K562 (cell line): Measurements from ENCODE around the gene HMGB1. TPM values are rescaled to one million over a fixed set of nuclear protein-coding genes. Genes with fewer than 3 reads are reported as not detected.

ENCODE experiments used
- ATAC-seq: fragments of 200-7000 bp; cut with Tn5 transposase; 3 replicates; pipeline ENCODE4 v1.9.1; 2020; ENCODE audit warnings: moderate library complexity
- BruUV-seq: library from RNA; stranded (reverse); fragments of 400-500 nt; replicated peaks from 2 replicates; lab custom pipeline; 2021; lab: Mats Ljungman, UMichigan
- CTCF ChIA-PET: fragments of 300-600 bp; formaldehyde crosslinking; extraction: SDS; loops from one replicate; lab custom pipeline; 2021; ENCODE audit warnings: low intra/inter-chr PET ratio; lab: Yijun Ruan, JAX
- POLR2A ChIA-PET: fragments of 300-600, 350-650 bp; sonication (Branson Sonifier 250); formaldehyde crosslinking; extraction: SDS; loops from one replicate; lab custom pipeline; 2021; ENCODE audit warnings: antibody characterized with exemption, inconsistent platforms; lab: Yijun Ruan, JAX
- DNase-seq, 4 experiments: peaks; one replicate each; pipeline versions ENCODE4 v3.0.0 to v3.0.0-alpha.2; 2011 to 2018; ENCODE audit warnings: low spot score in 3 of 4, mixed read lengths in 3 of 4; ENCODE audit errors: extremely low read depth in 1 of 4
- FAIRE-seq: peaks from 2 replicates; lab custom pipeline; 2011; peaks lifted over from hg19 to GRCh38; lab: Jason Lieb, UNC
- H2AFZ ChIP-seq: 2 replicates; pipeline ENCODE4 v1.6.0; 2011; ENCODE audit warnings: low read depth, low read length, control low read depth, inconsistent platforms
- H3K27ac ChIP-seq: fragments of 200-600 bp; 3 replicates; pipeline ENCODE4 v1.8.0; 2011; ENCODE audit warnings: low read depth, mild to moderate bottlenecking, control low read depth, inconsistent platforms, low read length, moderate library complexity, mixed read lengths; ENCODE audit errors: extremely low read depth
- H3K27me3 ChIP-seq, 2 experiments: fragments of 300-600 bp in 1 of 2; 2 replicates in 1 of 2; 3 replicates in 1 of 2; pipeline versions ENCODE4 v1.6.0 to v1.8.0; 2011; ENCODE audit warnings: inconsistent platforms in 2 of 2, low read length in 2 of 2, mild to moderate bottlenecking in 1 of 2, mixed read lengths in 1 of 2, moderate library complexity in 1 of 2; ENCODE audit not compliant: control insufficient read depth in 2 of 2, insufficient read depth in 2 of 2
- H3K36me3 ChIP-seq: fragments of 300-600 bp; 3 replicates; pipeline ENCODE4 v1.8.0; 2011; ENCODE audit warnings: mild to moderate bottlenecking, low read length, inconsistent platforms; ENCODE audit not compliant: control insufficient read depth, insufficient read depth
- H3K4me1 ChIP-seq, 2 experiments: fragments of 200-600 bp in 1 of 2; replicated peaks in 1 of 2; 2 replicates in 1 of 2; 3 replicates in 1 of 2; pipeline versions ENCODE4 v1.5.1 to v1.8.0; 2011; ENCODE audit warnings: inconsistent platforms in 2 of 2, low read length in 2 of 2, mild to moderate bottlenecking in 1 of 2, mixed read lengths in 1 of 2, moderate library complexity in 1 of 2; ENCODE audit not compliant: control insufficient read depth in 2 of 2, insufficient read depth in 2 of 2
- H3K4me2 ChIP-seq: 2 replicates; pipeline ENCODE4 v1.6.1; 2011; ENCODE audit warnings: low read length, control low read depth, inconsistent platforms, mixed read lengths; ENCODE audit not compliant: insufficient read depth
- H3K4me3 ChIP-seq: fragments of 200-600 bp; sonication (generic), shearing (Covaris generic); 2 replicates; pipeline ENCODE4 v1.5.1; 2016; ENCODE audit warnings: control low read depth, inconsistent platforms
- H3K79me2 ChIP-seq: fragments of 200-600 bp; 3 replicates; pipeline ENCODE4 v1.8.0; 2011; ENCODE audit warnings: low read length, inconsistent platforms; ENCODE audit not compliant: control insufficient read depth, insufficient read depth
- H3K9ac ChIP-seq, 2 experiments: 2 replicates each; pipeline versions ENCODE4 v1.6.0 to v1.6.1; 2011; ENCODE audit warnings: low read depth in 2 of 2, low read length in 2 of 2, control low read depth in 1 of 2, inconsistent platforms in 1 of 2, mild to moderate bottlenecking in 1 of 2, mixed read lengths in 1 of 2; ENCODE audit not compliant: insufficient read depth in 1 of 2
- H3K9me1 ChIP-seq: one replicate; pipeline ENCODE4 v1.6.0; 2011; ENCODE audit warnings: inconsistent platforms, mild to moderate bottlenecking, low read length, moderate library complexity; ENCODE audit not compliant: control insufficient read depth, insufficient read depth
- H3K9me3 ChIP-seq: replicated peaks from 2 replicates; pipeline ENCODE4 v1.5.1; 2011; ENCODE audit warnings: low read depth, low read length, inconsistent platforms; ENCODE audit not compliant: control insufficient read depth, insufficient read depth
- H4K20me1 ChIP-seq: replicated peaks from 2 replicates; pipeline ENCODE4 v1.6.1; 2011; ENCODE audit warnings: low read length, inconsistent platforms, mixed read lengths; ENCODE audit not compliant: control insufficient read depth, insufficient read depth
- CUX1 ChIP-seq: fragments of 200-800 bp; sonication (Bioruptor generic); IDR thresholded peaks from 2 replicates; pipeline ENCODE4 v1.6.1; 2016; ENCODE audit warnings: missing genetic modification characterization, missing compliant biosample characterization
- KDM5B ChIP-seq: fragments of 200-600 bp; sonication (generic); IDR thresholded peaks from 2 replicates; pipeline ENCODE4 v1.6.1; 2012; ENCODE audit warnings: low read depth, mild to moderate bottlenecking, moderate library complexity, low read length, control low read depth, inconsistent platforms; ENCODE audit not compliant: insufficient replicate concordance
- ZNF316 ChIP-seq: fragments of 450-650 bp; IDR thresholded peaks from 2 replicates; pipeline ENCODE4 v1.6.1; 2016
- WGBS: fragments of 100-300 bp; shearing (Covaris generic); methylation state at CpG from one replicate; pipeline ENCODE4 v1.1.6; 2016; ENCODE audit warnings: low coverage, mixed read lengths; ENCODE audit not compliant: insufficient coverage; ENCODE audit errors: missing lambda C conversion rate; 5-methylcytosine and 5-hydroxymethylcytosine counted together
- in situ Hi-C: fragments of 300-500 bp; cut with MboI; formaldehyde crosslinking; loops from 4 replicates; pipeline ENCODE4 v1.15.0; 2018; ENCODE audit warnings: inconsistent platforms, mixed read lengths
- intact Hi-C: fragments of 100-400 bp; cut with micrococcal nuclease; formaldehyde crosslinking; loops from 2 replicates; pipeline ENCODE4 v1.14.2; 2022
- polyA plus RNA-seq, 8 experiments: library from polyadenylated mRNA; depleted of rRNA in 4 of 8; stranded (reverse) in 5 of 8; unstranded in 3 of 8; fragments of >200 nt; fragmentation: Nextera tagmentation in 2 of 8; fragmentation: Illumina TruSeq in 1 of 8; extraction: Ambion mirVana in 2 of 8; extraction: Trizol in 1 of 8; gene quantifications; 2 replicates each; pipeline versions ENCODE4 v1.2.1 to v1.2.3, GENCODE V29; 2011 to 2014; ENCODE audit warnings: inconsistent platforms in 1 of 8, missing spikeins in 1 of 8
- total RNA-seq, 7 experiments: library from RNA; depleted of rRNA in 6 of 7; stranded (reverse); fragments of >200 nt in 6 of 7; fragmentation: Illumina TruSeq in 2 of 7; extraction: Trizol in 2 of 7; gene quantifications; 2 replicates each; pipeline versions ENCODE4 v1.2.1 to v1.2.3, GENCODE V29; 2011 to 2021; ENCODE audit warnings: low replicate concordance in 1 of 7

The HMGB1 gene
- total and polyA plus RNA-seq, 9 of the 15 experiments (the other 6 are each of a cell fraction or from before 2014, with no cell fraction given) = 442 to 1,896 (median 933) TPM

GRCh38 chr13:30418717-30419459, 46.8 kb downstream of the HMGB1 start (continued):
- TF ChIP-seq CUX1 (CRISPR knock-in tag) = no peak
- TF ChIP-seq, all 486 proteins: peak for 0

DNA sequence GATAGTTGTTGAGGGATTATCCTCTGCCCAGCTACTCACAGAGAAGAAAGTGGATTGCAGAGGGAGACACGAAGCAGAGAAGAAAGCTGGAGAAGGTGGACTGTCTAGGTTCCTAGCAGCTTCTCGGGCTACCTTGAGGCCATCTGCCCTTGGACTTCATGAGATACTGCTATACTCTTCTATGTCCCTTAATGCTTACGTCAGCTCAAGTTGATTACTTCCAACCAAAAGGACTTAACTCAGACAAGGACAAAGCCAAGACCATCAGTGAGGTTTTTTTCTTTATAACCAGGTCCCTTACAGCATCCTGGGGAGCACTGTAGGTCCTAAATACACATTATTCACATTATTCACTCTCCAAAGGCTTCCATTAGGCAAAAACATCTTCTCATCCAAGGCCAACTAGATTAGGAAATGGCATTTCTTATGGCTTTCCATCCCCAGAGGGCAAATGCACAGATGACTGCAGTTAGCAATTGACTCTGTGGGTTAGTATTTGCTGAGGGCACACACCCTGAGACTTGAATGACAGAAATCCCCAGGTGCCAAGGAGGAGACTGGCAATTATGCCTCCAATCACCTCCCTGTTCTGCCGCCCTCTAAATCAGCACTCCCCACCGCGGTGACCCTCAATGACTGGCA, 47.5 kb downstream of the HMGB1 start:
- Histone ChIP-seq H3K9me1 (no peaks in the 10 kb centered on the region), H3K4me2 (no peak overlapping the region), H3K9me3 (no peaks in the 10 kb centered on the region), H2AFZ (no peak overlapping the region), H3K36me3 (no peaks in the 10 kb centered on the region), H3K79me2 (no peaks in the 10 kb centered on the region), H3K9ac (no peak overlapping the region), H4K20me1 (no peaks in the 10 kb centered on the region), H3K27ac (no peak overlapping the region), H3K27me3 (no peaks in the 10 kb centered on the region), H3K4me1 (peaks cover 4 to 7% of the 10 kb centered on the region in 2 experiments; a peak in 4 of 5 replicates), H3K4me3 (no peak overlapping the region)
- DNase-seq = no peak
- BruUV-seq = no TSS peak
- POLR2A ChIA-PET = interaction anchor here (0.6 to 0.9 kb wide), 2 partner anchors 13 to 37 kb away, joined by 3 read pairs; no protein-coding TSS in a partner anchor
- in situ Hi-C loops = no loop called here
- intact Hi-C loops = no loop called here
- CTCF ChIA-PET = no interaction called here
- 0 out of 2 replicates have a peak, but pooled peaks have one; percentile 2 for TF ChIP-seq ZNF316
- no peak for TF ChIP-seq KDM5B
- WGBS = 40% methylated on average over 6 of the region's 6 CpGs
- no peak for ATAC-seq
- no peak for FAIRE-seq
